Mesenchymal stem cell (in vitro differentiated cells and primary cell): ENCODE data around the gene BMPR1B.
A peak's percentile ranks its signal among the peaks of the same experiment; 100 is the strongest.

Experiments used
- DNase-seq: peaks from one replicate; pipeline ENCODE4 v3.0.0-alpha.2; 2013
- H2AFZ ChIP-seq: one replicate; pipeline ENCODE4 v1.6.1; 2013; ENCODE audit warnings: low read depth, mild to moderate bottlenecking, control low read depth, inconsistent platforms, low read length, moderate library complexity
- H2AK5ac ChIP-seq: 2 replicates; pipeline ENCODE4 v1.6.1; 2013; ENCODE audit warnings: low read length, moderate library complexity, mild to moderate bottlenecking, inconsistent platforms; ENCODE audit not compliant: severe bottlenecking
- H2BK120ac ChIP-seq: one replicate; pipeline ENCODE4 v1.6.1; 2013; ENCODE audit warnings: low read depth, mild to moderate bottlenecking, inconsistent platforms, low read length, moderate library complexity
- H2BK12ac ChIP-seq, 2 experiments: one replicate each; pipeline ENCODE4 v1.6.1; 2013; ENCODE audit warnings: inconsistent platforms in 2 of 2, low read length in 2 of 2, mild to moderate bottlenecking in 2 of 2, moderate library complexity in 2 of 2, control low read depth in 1 of 2
- H2BK15ac ChIP-seq: one replicate; pipeline ENCODE4 v1.6.1; 2013; ENCODE audit warnings: mild to moderate bottlenecking, low read depth, inconsistent platforms; ENCODE audit not compliant: poor library complexity, severe bottlenecking
- H2BK5ac ChIP-seq: 2 replicates; pipeline ENCODE4 v1.6.1; 2013; ENCODE audit warnings: low read depth, mild to moderate bottlenecking, low read length, control low read depth, inconsistent platforms; ENCODE audit not compliant: poor library complexity, severe bottlenecking
- H3K14ac ChIP-seq, 2 experiments: one replicate each; pipeline ENCODE4 v1.6.1; 2013; ENCODE audit warnings: inconsistent platforms in 2 of 2, low read length in 2 of 2, control low read depth in 1 of 2, mild to moderate bottlenecking in 1 of 2, moderate library complexity in 1 of 2
- H3K18ac ChIP-seq, 2 experiments: one replicate each; pipeline ENCODE4 v1.6.1; 2013; ENCODE audit warnings: inconsistent platforms in 2 of 2, low read length in 2 of 2, control low read depth in 1 of 2, low read depth in 1 of 2, mild to moderate bottlenecking in 1 of 2
- H3K23ac ChIP-seq, 2 experiments: one replicate each; pipeline ENCODE4 v1.6.1; 2013; ENCODE audit warnings: inconsistent platforms in 2 of 2, low read length in 2 of 2, mild to moderate bottlenecking in 2 of 2, moderate library complexity in 2 of 2, control low read depth in 1 of 2
- H3K27ac ChIP-seq: 2 replicates; pipeline ENCODE4 v1.5.1; 2013; ENCODE audit warnings: mild to moderate bottlenecking, moderate library complexity, low read length, control low read depth, inconsistent platforms; ENCODE audit not compliant: poor library complexity, severe bottlenecking
- H3K27me3 ChIP-seq, 2 experiments: 2 replicates each; pipeline versions ENCODE4 v1.6.1 to v1.7.0; 2013; ENCODE audit warnings: low read length in 2 of 2, mild to moderate bottlenecking in 2 of 2, moderate library complexity in 2 of 2, control low read depth in 1 of 2, inconsistent platforms in 1 of 2; ENCODE audit not compliant: control insufficient read depth in 1 of 2, insufficient read depth in 1 of 2
- H3K36me3 ChIP-seq, 2 experiments: 2 replicates each; pipeline versions ENCODE4 v1.6.1 to v1.7.0; 2013; ENCODE audit warnings: low read length in 2 of 2, control low read depth in 1 of 2, inconsistent platforms in 1 of 2, low read depth in 1 of 2, mild to moderate bottlenecking in 1 of 2; ENCODE audit not compliant: insufficient read depth in 2 of 2, control insufficient read depth in 1 of 2
- H3K4ac ChIP-seq, 2 experiments: one replicate each; pipeline ENCODE4 v1.6.1; 2013; ENCODE audit warnings: inconsistent platforms in 2 of 2, low read length in 2 of 2, mild to moderate bottlenecking in 2 of 2, moderate library complexity in 2 of 2, control low read depth in 1 of 2, low read depth in 1 of 2
- H3K4me1 ChIP-seq: 2 replicates; pipeline ENCODE4 v1.6.1; 2013; ENCODE audit warnings: low read depth, low read length, control low read depth; ENCODE audit not compliant: control insufficient read depth, insufficient read depth
- H3K4me2 ChIP-seq: 2 replicates; pipeline ENCODE4 v1.6.1; 2013; ENCODE audit warnings: low read length, mild to moderate bottlenecking, inconsistent platforms; ENCODE audit not compliant: poor library complexity, severe bottlenecking
- H3K4me3 ChIP-seq, 2 experiments: 2 replicates each; pipeline versions ENCODE4 v1.5.1 to v1.7.0; 2013; ENCODE audit warnings: low read length in 2 of 2, mild to moderate bottlenecking in 2 of 2, control low read depth in 1 of 2, low read depth in 1 of 2; ENCODE audit not compliant: insufficient read depth in 1 of 2
- H3K79me1 ChIP-seq: replicated peaks from 2 replicates; pipeline ENCODE4 v1.6.1; 2013; ENCODE audit warnings: mild to moderate bottlenecking, control low read depth, low read length, inconsistent platforms; ENCODE audit not compliant: poor library complexity, severe bottlenecking
- H3K9ac ChIP-seq: 2 replicates; pipeline ENCODE4 v1.7.0; 2013; ENCODE audit warnings: mild to moderate bottlenecking, low read length, moderate library complexity
- H3K9me3 ChIP-seq: 2 replicates; pipeline ENCODE4 v1.7.0; 2013; ENCODE audit warnings: mild to moderate bottlenecking, low read length; ENCODE audit not compliant: control insufficient read depth
- H4K8ac ChIP-seq: one replicate; pipeline ENCODE4 v1.6.1; 2013; ENCODE audit warnings: inconsistent platforms, mild to moderate bottlenecking, low read length, moderate library complexity
- H4K91ac ChIP-seq: one replicate; pipeline ENCODE4 v1.6.1; 2013; ENCODE audit warnings: mild to moderate bottlenecking, low read length, inconsistent platforms
- WGBS: methylation state at CpG from one replicate; pipeline ENCODE4 v1.1.7; 2013; ENCODE audit warnings: mixed read lengths; 5-methylcytosine and 5-hydroxymethylcytosine counted together

The BMPR1B gene

GRCh38 chr4:94933799-94934198 is 176.0 kb downstream of the BMPR1B start:
- Histone ChIP-seq H3K18ac (no peak overlapping the region), H3K9ac (no peak overlapping the region), H2AK5ac (no peak overlapping the region), H3K4me3 (no peak overlapping the region), H3K4ac (no peak overlapping the region), H2AFZ (no peak overlapping the region), H2BK12ac (no peak overlapping the region), H3K36me3 (no peaks in the 10 kb centered on the region), H2BK15ac (no peak overlapping the region), H4K8ac (no peak overlapping the region), H3K27me3 (no peaks in the 10 kb centered on the region), H2BK120ac (no peak overlapping the region), H4K91ac (no peak overlapping the region), H3K4me2 (no peak overlapping the region), H2BK5ac (no peak overlapping the region), H3K79me1 (no peaks in the 10 kb centered on the region), H3K23ac (no peak overlapping the region), H3K9me3 (no peaks in the 10 kb centered on the region), H3K27ac (no peak overlapping the region), H3K14ac (no peak overlapping the region), H3K4me1 (no peaks in the 10 kb centered on the region)
- DNase-seq, result no peak
- 71% methylated on average over 3 of the region's 4 CpGs for WGBS

- no peak overlapping the region for H3K9ac ChIP-seq
- H3K9me3 ChIP-seq, result no peaks in the 10 kb centered on the region
- peak overlapping the region; percentile 26 for H3K27ac ChIP-seq
- no peak overlapping the region for H3K4me2 ChIP-seq
- no peak overlapping the region for H3K14ac ChIP-seq
- H3K36me3 ChIP-seq, result no peaks in the 10 kb centered on the region
- no peak overlapping the region for H3K18ac ChIP-seq
- DNase-seq, result peak; percentile 29
- H3K4me1 ChIP-seq, result no peaks in the 10 kb centered on the region
- H4K8ac ChIP-seq, result no peak overlapping the region
- H4K91ac ChIP-seq, result no peak overlapping the region
- H3K79me1 ChIP-seq, result no peaks in the 10 kb centered on the region
- WGBS, result 69% methylated on average over 5 of the region's 5 CpGs
- no peak overlapping the region for H3K4ac ChIP-seq
- no peak overlapping the region for H2BK120ac ChIP-seq
- no peak overlapping the region for H2BK12ac ChIP-seq
- no peak overlapping the region for H2BK5ac ChIP-seq
- no peak overlapping the region for H3K4me3 ChIP-seq
- no peak overlapping the region for H2AFZ ChIP-seq
- H2BK15ac ChIP-seq, result no peak overlapping the region
- no peak overlapping the region for H3K23ac ChIP-seq
- no peak overlapping the region for H2AK5ac ChIP-seq
- no peaks in the 10 kb centered on the region for H3K27me3 ChIP-seq
These were observed 176.4 kb downstream of the BMPR1B start for GRCh38 chr4:94934201-94934600.

- Histone ChIP-seq H2BK120ac (no peak overlapping the region), H3K4me1 (no peaks in the 10 kb centered on the region), H3K4me3 (no peak overlapping the region), H3K4me2 (no peak overlapping the region), H2BK12ac (no peak overlapping the region), H2BK5ac (no peak overlapping the region), H4K8ac (no peak overlapping the region), H3K9ac (no peak overlapping the region), H3K27ac (no peak overlapping the region), H2BK15ac (no peak overlapping the region), H3K79me1 (no peaks in the 10 kb centered on the region), H3K27me3 (no peaks in the 10 kb centered on the region), H2AFZ (no peak overlapping the region), H3K14ac (no peak overlapping the region), H2AK5ac (no peak overlapping the region), H3K18ac (no peak overlapping the region), H3K9me3 (no peaks in the 10 kb centered on the region), H3K36me3 (no peaks in the 10 kb centered on the region), H3K4ac (no peak overlapping the region), H4K91ac (no peak overlapping the region), H3K23ac (no peak overlapping the region)
- DNase-seq, result no peak
These were observed 177.1 kb downstream of the BMPR1B start for GRCh38 chr4:94934864-94935263.

- no peak overlapping the region for H3K23ac ChIP-seq
- no peak overlapping the region for H3K4ac ChIP-seq
- H3K4me1 ChIP-seq, result no peaks in the 10 kb centered on the region
- H3K27me3 ChIP-seq, result no peaks in the 10 kb centered on the region
- H2BK5ac ChIP-seq, result no peak overlapping the region
- 91% methylated on average over 4 of the region's 4 CpGs for WGBS
- no peak overlapping the region for H3K18ac ChIP-seq
- no peak overlapping the region for H2AK5ac ChIP-seq
- no peaks in the 10 kb centered on the region for H3K9me3 ChIP-seq
- no peaks in the 10 kb centered on the region for H3K36me3 ChIP-seq
- H2BK15ac ChIP-seq, result no peak overlapping the region
- no peak overlapping the region for H4K91ac ChIP-seq
- no peak overlapping the region for H3K4me2 ChIP-seq
- H3K27ac ChIP-seq, result no peak overlapping the region
- no peak overlapping the region for H2BK12ac ChIP-seq
- no peaks in the 10 kb centered on the region for H3K79me1 ChIP-seq
- H2AFZ ChIP-seq, result no peak overlapping the region
- no peak overlapping the region for H2BK120ac ChIP-seq
- DNase-seq, result no peak
- H3K9ac ChIP-seq, result no peak overlapping the region
- no peak overlapping the region for H3K4me3 ChIP-seq
- H4K8ac ChIP-seq, result no peak overlapping the region
- H3K14ac ChIP-seq, result peak overlapping the region in 1 of 2 experiments; percentile 48
These were observed 179.1 kb downstream of the BMPR1B start for GRCh38 chr4:94936854-94937253.
